Dedifferentiated amniotic fluid mesenchymal stem cell (primary cell): ENCODE data around the gene NDUFS3.
"Not testable (repeated sequence)": the region's sequence is repeated elsewhere in the genome, so short reads cannot be mapped to it uniquely, and the experiment has no call there.

ENCODE experiments used
- DNase-seq: peaks from one replicate; pipeline ENCODE4 v3.0.0-alpha.2; 2016; ENCODE audit errors: extremely low spot score

Gene NDUFS3

DNA sequence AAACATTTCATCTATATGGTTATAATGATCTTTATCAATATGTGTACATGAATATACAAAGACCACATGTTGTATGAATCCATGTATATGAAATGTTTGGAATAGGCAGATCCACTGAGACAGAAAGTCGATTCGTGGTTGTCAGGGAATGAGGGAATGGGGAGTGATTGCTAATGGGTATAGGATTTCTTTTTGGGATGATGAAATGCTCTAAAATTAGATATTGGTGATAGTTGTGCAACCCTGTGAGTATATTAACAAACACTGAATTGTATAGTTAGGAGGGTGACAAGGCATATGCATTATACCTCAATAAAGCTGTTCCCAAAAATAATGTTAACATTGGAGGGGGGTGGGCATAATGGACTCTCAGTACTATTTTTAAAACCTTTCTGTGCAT lies 18.4 kb upstream of the NDUFS3 start:
- peak; percentile 64 for DNase-seq

DNA sequence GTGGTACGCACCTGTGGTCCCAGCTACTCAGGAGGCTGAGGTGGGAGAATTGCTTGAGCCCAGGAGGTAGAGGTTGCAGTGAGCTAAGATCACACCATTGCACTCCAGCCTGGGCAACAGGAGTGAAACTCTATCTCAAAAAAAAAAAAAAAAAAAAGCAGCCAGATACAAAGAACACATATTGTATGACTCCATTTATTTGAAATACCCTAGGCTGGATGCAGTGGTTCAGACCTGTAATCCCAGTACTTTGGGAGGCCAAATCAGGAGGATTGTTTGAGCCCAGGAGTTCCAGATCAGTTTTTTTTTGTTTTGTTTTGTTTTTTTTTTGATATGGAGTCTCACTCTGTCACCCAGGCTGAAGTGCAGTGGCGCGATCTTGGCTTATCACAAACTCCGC lies 16.5 kb upstream of the NDUFS3 start:
- not testable (repeated sequence) for DNase-seq

DNA sequence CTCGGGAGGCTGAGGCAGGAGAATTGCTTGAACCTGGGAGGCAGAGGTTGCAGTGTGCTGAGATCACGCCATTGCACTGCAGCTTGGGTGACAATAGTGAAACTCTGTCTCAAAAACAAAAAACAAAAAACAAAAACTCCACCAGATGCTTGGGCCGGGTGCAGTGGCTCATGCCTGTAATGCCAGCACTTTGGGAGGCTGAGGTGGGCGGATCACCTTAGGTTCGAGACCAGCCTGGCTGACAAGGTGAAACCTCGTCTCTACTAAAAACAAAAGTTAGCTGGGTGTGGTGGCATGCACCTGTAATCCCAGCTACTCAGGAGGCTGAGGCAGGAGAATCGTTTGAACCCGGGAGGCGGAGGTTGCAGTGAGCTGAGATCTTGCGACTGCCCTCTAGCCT lies 14.5 kb upstream of the NDUFS3 start:
- not testable (repeated sequence) for DNase-seq

DNA sequence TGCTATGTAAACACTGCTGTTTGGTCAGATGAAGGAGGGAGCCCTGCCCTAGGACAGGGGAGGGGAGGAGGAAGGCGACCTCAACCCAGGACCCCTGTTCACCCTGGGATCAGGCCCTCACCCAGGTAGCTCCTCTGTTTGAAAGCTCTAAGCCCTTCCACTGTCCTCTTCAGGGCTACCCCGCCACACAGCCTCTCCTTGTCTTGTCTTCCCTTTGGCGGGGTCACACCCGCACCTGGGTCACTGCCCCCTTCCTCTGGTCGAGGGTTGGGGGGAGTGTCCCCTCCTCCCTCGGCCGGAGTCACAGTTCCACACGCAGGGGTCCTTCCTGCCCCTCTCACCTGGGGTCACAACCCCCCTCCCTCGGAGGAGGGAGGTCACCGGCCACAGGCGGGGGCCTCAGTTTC lies 13.9 kb upstream of the NDUFS3 start:
- DNase-seq = no peak

DNA sequence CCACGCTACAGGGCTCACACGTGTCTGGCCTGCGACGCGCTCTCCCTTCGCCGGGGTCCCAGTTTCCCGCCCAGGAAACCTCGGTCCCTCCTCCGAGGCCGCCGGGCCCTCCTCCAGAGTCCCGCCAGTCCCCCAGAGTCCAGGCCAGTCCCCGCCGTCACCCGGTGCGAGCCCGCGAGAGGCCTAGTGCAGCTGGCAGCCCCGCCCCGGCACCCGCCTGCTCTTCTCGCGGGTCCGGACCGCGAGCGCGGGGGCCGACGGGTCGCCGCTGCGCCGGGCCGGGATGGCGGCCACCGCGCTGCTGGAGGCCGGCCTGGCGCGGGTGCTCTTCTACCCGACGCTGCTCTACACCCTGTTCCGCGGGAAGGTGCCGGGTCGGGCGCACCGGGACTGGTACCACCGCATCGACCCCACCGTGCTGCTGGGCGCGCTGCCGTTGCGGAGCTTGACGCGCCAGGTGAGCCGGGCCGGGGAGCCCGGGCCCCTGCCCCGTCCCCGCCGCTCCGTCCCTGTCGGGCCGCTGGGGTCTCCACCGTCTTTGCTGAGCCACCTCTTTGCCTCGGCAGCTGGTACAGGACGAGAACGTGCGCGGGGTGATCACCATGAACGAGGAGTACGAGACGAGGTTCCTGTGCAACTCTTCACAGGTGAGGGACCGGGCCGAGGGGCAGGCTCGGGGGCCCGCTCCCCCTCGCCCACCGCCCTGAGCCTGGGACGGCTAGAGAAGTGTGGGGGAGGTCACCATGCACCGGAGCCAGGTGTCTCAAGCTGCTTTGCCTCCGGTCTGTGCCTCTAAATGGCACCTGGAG lies 13.3 kb upstream of the NDUFS3 start, which contains the start of gene PTPMT1:
TSS of gene PTPMT1 (plus strand) at position 260 of the 809 bp plus-strand sequence. CDS start at position 284, 24 bp downstream.
- DNase-seq = peak; percentile 50

DNA sequence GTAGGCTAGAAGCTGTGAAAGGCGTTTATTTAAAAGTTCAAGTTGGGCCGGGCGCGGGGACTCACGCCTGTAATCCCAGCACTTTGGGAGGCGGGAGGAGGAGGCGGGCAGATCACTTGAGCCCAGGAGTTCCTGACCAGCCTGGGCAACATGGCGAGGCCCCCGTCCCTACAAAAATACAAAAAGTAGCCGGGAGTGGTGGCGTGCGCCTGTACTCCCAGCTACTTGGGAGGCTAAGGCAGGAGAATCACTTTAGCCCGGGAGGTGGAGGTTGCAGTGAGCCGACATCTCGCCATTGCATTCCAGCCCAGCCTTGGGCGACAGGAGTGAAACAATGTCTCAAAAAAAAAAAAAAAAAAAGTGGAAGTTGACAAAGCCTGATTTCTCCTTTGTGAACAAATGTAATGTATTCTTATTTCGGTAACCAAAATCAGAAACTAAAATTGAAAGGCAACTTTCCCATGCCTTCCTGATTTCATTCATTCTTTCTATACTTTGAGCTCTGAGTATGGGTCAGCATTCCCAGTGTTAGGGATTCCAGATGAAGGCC lies 12.7 kb upstream of the NDUFS3 start:
- DNase-seq = no peak

DNA sequence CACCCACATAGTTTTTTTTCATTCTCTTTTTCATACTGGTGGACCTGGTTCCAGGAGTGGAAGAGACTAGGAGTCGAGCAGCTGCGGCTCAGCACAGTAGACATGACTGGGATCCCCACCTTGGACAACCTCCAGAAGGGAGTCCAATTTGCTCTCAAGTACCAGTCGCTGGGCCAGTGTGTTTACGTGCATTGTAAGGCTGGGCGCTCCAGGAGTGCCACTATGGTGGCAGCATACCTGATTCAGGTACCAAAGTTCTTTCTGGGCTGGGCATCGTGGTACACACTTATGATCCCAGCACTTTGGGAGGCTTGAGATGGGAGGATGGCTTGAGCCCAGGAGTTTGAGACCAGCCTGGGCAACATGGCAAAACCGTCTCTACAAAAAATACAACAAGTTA lies 9.2 kb upstream of the NDUFS3 start:
- DNase-seq = no peak

DNA sequence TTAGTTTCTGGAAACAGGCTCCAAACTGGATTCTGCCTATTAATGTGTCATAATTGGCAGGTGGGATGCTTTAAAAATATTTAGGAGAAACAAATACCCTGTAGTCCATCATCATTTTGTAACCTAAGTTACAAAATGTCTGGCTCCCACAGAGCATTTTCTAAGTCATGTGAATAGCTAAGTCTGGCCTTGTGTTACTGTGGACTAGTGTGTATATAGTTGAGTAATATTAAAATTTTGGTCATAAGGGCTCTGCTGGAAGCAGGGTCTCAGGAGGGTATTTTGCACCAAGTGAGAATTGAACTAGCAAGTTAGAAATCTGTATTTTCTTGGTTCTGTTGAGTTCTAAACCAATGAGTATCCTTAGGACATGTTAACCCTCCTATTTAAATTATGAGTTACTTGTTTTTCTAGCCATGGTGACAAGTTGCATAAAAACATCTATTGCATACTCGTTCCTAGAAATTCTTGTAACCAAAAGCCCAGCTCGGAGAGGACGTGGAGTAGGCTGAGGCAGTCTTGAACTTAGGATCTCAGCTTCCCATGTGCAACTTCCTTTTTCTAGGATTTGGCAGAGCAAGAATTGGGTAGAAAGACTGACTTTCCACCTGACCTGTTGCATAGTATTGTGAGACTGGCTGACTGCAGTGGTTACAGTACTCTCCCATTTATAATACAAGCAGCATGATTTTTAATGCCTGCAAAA lies 8.1 kb upstream of the NDUFS3 start:
- DNase-seq = no peak

DNA sequence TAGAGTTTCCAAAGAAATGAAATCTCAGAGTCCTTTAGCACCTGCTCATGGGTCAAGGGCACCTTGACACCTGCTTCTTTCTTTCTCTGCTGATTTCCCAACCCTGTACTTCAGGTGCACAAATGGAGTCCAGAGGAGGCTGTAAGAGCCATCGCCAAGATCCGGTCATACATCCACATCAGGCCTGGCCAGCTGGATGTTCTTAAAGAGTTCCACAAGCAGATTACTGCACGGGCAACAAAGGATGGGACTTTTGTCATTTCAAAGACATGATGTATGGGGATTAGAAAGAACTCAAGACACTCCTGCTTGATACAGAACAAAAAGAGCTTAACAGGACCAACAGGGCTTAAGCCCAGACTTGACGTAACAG lies 7.5 kb upstream of the NDUFS3 start:
- DNase-seq = no peak

DNA sequence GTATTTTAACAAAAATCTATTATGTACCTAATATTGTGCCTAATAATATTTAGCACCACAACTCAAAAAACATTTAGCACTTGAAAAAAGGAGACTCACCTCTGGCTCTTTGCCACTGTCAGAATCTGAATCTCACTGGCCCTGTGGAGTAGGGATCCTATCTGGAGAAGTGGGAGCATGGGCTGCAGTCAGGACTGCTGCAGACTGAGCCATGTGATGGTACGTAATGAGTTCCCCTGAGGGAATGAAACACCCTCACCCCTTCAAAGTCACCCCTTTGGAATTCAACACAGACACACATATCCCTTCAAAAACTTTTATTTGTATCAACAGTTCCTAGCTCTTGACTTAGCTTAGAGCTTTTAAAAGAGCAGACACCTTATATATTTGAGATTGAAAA lies 7.0 kb upstream of the NDUFS3 start:
- no peak for DNase-seq

DNA sequence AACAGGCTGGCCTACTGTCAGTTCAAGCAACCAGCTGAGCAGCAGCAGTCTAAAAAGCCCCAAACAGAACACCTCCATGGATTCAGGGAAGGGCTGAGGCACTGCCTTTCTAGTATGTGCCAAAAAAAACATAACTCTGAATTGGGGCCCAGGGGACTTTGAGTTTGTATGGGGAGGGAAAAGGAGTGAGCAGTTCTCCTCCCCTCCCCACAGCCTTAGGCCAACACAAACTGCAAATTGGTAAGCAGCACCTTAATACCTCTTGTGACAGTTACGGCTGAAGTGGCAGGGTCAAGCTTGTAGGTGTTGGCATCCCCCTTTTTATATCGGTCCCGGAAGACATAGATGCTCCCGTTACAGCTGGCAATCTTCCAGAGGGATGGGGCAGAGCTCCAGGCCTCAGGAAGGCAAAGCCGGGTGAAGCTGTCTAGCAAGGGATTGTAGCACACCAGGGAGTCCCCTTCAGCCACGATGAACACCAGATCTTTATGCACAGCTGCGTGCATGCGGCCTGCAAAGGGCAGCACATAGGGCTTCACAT lies 6.1 kb upstream of the NDUFS3 start:
- no peak for DNase-seq

DNA sequence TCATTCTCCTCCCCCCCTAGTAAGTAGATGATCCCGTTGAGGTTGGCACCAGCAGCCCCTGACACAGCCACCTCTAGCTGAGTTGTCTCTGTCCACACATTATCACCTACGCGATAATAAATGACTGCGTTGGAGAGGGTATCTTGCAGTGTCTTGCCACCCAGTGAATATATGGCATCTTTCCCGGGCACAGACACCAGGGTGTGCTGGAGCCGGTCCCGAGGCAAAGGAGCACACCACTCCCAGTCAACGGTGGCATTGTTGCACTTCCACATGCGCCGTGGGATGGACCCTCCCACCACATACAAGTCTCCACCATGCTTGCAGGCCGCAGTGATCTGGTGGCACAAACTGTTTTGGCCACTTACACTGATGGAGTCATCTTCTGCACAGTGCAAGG lies 5.6 kb upstream of the NDUFS3 start:
- no peak for DNase-seq

DNA sequence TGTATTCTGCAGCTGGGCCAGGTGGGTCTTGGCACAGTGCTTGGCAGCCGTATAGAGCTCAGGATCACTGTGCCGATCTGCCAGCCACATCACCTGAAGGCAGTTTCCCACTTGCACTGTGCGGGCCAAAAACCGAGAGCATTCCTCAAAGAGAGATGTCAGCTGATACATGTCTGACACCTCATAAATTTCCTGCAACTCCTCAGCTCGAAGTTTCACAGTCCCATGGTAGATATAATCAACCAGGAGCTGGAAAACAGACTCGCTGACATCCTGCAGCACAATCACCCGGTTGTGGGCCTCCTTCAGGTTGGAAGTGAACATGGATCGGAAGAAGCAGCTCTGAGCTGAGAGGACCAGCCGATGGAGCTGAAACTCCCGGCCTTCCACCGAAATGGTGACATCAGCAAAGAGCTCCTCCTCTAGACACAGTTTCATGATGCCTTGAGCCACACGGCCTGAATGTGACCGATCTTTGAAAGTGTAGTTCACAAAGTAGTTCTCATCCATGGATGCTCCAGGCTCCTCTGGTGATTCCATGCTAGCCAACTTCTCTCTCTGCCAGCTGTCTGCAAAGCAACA lies 1.3 kb upstream of the NDUFS3 start:
- no peak for DNase-seq

DNA sequence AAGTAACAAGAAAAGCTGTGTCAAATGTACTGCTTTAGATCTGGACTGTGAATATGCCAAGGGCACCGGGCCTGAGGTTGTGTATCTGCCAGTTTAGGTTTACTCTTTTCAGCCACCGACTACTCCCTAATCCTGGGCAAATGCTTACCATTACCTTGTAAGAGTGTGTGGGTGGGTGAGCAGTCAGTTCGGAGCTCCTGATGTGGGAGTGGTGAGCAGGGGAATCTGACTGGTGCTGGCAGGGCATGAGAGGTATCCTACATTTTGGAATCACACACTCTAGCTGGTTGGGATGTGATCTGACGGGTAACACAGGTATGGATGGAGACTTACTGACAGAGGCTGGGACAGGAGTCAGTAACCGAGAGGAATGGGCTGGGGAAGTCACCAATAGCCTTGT lies 5.0 kb downstream of the NDUFS3 start:
- DNase-seq = no peak

DNA sequence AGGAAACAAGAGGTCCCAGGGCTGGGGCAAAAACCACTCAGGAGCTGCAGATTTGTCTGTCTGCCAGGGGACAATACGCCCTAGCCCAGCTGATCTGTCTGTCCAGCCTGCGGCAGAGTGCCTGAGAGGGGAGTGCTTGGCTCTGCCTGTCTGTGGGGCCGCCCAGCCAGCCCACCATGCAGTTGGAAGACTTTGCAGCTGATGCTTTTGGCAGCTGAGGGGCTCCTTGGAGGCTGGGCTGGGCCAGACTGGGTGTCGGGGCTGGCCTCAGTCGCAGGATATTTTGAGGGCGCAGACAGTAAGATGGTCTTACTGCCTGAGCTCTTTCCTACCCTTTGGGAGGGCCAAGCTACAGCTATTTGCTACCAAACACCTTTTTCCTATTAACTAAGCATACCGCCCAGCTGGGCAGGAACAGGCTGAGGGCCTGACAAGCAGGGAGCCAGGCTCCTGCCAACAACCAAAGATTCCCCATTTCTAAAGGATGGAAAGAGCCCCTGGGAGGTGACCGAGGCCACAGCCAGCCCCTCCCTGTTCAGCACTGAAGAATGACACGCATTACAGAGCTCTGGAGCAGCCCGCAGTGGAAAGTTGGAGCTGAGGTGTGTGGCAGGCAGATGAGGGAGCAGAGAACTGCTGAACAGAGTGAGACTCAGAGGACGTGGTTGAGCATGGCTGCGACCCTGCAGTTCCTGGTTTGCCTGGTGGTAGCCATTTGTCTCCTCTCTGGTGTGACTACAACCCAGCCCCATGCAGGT lies 7.4 kb downstream of the NDUFS3 start, which contains the start of gene FAM180B:
TSS of gene FAM180B (plus strand) at position 581 of the 758 bp plus-strand sequence. CDS start at position 672, 91 bp downstream.
- no peak for DNase-seq

DNA sequence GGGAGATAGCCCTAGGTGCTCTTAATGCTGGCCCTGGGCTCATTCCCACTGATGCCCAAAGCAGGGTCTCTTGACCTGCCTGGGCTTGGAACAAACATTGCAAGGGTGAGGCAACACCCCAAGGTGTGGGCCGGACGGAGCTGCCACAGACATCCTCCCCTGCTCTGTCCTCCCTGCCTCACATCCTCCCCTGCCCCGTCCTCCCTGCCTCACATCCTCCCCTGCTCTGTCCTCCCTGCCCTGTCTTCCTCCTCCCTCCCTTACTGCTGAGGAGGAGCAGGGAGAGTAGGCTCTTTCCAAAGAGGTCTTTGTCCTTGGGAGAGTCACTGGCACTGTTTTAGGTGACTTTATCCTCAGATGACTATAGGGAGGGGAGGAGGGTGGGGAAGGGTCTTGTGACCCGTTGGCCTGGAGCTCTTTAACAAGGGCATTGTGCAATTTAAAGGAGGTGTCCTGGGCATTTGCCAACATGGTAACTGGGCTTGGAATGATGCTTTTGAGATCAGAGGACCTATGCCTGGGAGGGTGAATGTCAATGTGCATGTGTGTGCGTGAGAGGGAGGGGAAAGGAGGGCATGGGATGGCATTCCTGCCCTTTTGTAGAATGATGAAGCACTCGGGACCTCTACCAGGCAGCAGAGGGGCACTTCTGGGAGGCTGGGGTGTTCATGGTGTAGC lies 8.3 kb downstream of the NDUFS3 start:
- DNase-seq = no peak

DNA sequence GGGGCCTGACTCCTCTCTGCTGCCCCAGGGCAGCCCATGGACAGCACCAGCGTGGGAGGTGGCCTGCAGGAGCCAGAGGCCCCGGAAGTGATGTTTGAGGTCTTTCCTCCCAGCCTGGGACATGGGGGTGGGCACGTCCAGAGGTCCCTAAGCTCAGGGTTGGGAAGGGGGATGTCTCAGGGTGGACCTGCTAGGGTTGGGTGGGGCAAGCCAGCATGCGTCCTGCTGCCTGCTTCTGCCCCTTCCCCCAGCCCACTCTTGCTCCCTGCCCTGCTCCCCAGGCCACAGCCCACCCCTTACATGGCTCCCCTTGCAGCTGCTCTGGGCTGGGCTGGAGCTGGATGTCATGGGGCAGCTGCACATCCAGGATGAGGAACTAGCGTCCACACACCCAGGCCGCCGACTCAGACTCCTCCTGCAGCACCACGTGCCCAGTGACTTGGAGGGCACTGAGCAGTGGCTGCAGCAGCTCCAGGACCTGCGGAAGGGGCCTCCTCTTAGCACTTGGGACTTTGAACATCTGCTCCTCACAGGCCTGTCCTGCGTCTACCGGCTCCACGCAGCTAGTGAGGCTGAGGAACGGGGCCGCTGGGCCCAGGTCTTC lies 9.0 kb downstream of the NDUFS3 start:
- DNase-seq = no peak

DNA sequence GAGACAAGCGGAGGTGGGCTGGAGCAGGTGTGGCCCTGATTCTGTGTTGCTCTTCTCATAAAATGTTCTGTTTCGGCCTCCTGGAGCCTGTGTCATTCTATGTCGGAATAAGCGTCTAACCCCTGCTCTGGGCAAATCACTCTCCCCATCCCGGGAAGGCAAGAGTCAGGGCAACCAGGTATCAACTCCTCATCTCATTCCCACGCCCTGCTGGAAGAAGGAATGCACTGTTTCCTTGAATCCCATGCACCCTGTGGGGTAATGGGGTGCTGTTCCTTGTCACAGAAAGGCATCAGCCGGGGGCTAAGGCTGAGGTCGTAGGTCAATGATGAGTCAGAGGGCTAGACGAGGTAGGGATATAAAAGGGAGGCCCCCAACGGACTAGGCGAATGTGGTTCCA lies 10.2 kb downstream of the NDUFS3 start:
- no peak for DNase-seq

DNA sequence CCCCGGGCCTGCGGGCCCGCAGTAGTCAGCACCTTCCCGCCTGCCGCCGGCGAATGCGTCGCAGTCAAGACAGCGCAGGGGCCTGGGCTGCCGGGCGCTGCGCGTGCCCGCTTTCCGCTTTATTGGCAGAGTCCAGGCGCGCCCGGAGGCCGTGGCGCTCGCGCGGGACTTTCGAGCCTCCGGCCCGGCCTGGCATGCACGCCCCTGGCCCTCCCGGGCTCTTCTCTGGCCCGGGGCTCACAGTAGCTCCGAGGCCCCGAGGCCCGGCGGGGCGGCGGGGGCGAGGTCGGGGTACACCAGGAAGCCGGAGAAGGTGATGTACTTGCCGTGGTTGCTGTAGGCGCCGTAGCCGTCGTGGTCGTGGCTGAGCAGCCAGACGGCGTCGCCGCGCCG lies 10.7 kb downstream of the NDUFS3 start:
- DNase-seq = no peak
